ENCODE results near the gene ERMARD. TPM values are rescaled to one million over a fixed set of nuclear protein-coding genes. Genes with fewer than 3 reads are reported as not detected.

Gene ERMARD
- total RNA-seq, 2 experiments from 2014 or later: 24.9 to 26.6 TPM

GRCh38 chr6:169802790-169803189 lies 51.4 kb downstream of the ERMARD start:
- H3K36me3 Mint-ChIP-seq (ENCODE audit: low read depth): no peaks in the 10 kb centered on the region
- H3K27ac Mint-ChIP-seq: no peak overlapping the region
- ChIA-PET CTCF (interaction anchor here (1.4 to 6.4 kb wide), 3 partner anchors 13 to 29 kb away, joined by 5 to 65 read pairs (median 33); no protein-coding TSS in a partner anchor), POLR2A (interaction anchor here (1.5 kb wide), 1 partner anchor 12 kb away, joined by 4 read pairs; no protein-coding TSS in a partner anchor)
- TF ChIP-seq, protein P1, sequence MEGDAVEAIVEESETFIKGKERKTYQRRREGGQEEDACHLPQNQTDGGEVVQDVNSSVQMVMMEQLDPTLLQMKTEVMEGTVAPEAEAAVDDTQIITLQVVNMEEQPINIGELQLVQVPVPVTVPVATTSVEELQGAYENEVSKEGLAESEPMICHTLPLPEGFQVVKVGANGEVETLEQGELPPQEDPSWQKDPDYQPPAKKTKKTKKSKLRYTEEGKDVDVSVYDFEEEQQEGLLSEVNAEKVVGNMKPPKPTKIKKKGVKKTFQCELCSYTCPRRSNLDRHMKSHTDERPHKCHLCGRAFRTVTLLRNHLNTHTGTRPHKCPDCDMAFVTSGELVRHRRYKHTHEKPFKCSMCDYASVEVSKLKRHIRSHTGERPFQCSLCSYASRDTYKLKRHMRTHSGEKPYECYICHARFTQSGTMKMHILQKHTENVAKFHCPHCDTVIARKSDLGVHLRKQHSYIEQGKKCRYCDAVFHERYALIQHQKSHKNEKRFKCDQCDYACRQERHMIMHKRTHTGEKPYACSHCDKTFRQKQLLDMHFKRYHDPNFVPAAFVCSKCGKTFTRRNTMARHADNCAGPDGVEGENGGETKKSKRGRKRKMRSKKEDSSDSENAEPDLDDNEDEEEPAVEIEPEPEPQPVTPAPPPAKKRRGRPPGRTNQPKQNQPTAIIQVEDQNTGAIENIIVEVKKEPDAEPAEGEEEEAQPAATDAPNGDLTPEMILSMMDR (IDR thresholded peaks at IDR 0.05): no peak
- ATAC-seq (no peak), DNase-seq (no peak)
- no peaks in the 10 kb centered on the region for H3K9me3 Mint-ChIP-seq
- no peak overlapping the region for H3K4me3 Mint-ChIP-seq
- peaks cover 52% of the 10 kb centered on the region for H3K4me1 Mint-ChIP-seq (ENCODE audit: low read depth)
- intact Hi-C loops (cut with micrococcal nuclease): no loop called here
- H3K27me3 Mint-ChIP-seq: peaks cover 40% of the 10 kb centered on the region

DNA sequence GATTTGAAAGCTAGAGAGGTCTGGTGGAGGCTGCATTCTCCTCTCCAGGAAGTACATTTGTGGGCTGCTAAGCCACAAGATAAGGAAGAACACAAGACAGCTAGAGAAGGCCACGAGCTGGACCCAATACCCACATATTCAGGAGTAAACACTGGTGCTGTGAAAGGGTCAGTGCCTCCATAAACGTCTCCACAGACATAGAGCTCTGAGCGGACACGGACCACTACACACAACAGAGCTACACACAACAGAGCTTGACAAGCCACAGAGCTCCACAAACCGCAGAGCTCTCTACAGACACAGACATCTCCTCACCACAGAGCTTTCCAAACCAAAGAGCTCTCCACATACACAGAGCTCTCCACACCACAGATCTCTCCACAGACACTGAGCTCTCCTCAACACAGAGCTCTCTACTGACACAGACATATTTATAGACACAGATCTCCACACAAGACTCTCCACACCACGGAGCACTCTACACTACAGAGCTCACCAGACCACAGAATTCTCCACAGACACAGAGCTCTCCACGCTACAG lies 51.9 kb downstream of the ERMARD start:
- intact Hi-C loops (cut with micrococcal nuclease): no loop called here
- ATAC-seq (peak; percentile 32), DNase-seq (no peak)
- Mint-ChIP-seq H3K4me3 (no peak overlapping the region), H3K9me3 (no peaks in the 10 kb centered on the region), H3K4me1 (ENCODE audit: low read depth) (peaks cover 54% of the 10 kb centered on the region), H3K36me3 (ENCODE audit: low read depth) (no peaks in the 10 kb centered on the region), H3K27me3 (peaks cover 37% of the 10 kb centered on the region), H3K27ac (no peak overlapping the region)
- TF ChIP-seq, protein P1 (IDR thresholded peaks at IDR 0.05): no peak
- ChIA-PET CTCF (interaction anchor here (0.6 to 6.4 kb wide), 4 partner anchors 13 to 31 kb away, joined by 4 to 65 read pairs (median 19); no protein-coding TSS in a partner anchor), POLR2A (interaction anchor here (1.5 kb wide), 1 partner anchor 13 kb away, joined by 4 read pairs; no protein-coding TSS in a partner anchor)

GRCh38 chr6:169803816-169804340 lies 52.5 kb downstream of the ERMARD start:
- Mint-ChIP-seq H3K4me3 (no peak overlapping the region), H3K27ac (no peak overlapping the region), H3K27me3 (peaks cover 34% of the 10 kb centered on the region), H3K4me1 (ENCODE audit: low read depth) (peaks cover 57% of the 10 kb centered on the region), H3K9me3 (no peaks in the 10 kb centered on the region), H3K36me3 (ENCODE audit: low read depth) (no peaks in the 10 kb centered on the region)
- ChIA-PET CTCF (interaction anchor here (0.6 to 6.4 kb wide), 5 partner anchors 12 to 713 kb away, joined by 3 to 65 read pairs (median 5); no protein-coding TSS in a partner anchor), POLR2A (interaction anchor here (0.8 to 1.5 kb wide), 2 partner anchors 13 to 71 kb away, joined by 3 to 4 read pairs; no protein-coding TSS in a partner anchor)
- ATAC-seq (peak; percentile 31), DNase-seq (no peak)
- intact Hi-C loops (cut with micrococcal nuclease): no loop called here
- TF ChIP-seq, protein P1 (IDR thresholded peaks at IDR 0.05): no peak

GRCh38 chr6:169804427-169804826 lies 53.0 kb downstream of the ERMARD start:
- DNase-seq (no peak), ATAC-seq (no peak)
- Mint-ChIP-seq H3K9me3 (no peaks in the 10 kb centered on the region), H3K27ac (no peak overlapping the region), H3K36me3 (ENCODE audit: low read depth) (no peaks in the 10 kb centered on the region), H3K27me3 (peaks cover 32% of the 10 kb centered on the region), H3K4me1 (ENCODE audit: low read depth) (peaks cover 57% of the 10 kb centered on the region), H3K4me3 (no peak overlapping the region)
- ChIA-PET POLR2A (interaction anchor here (0.8 to 1.5 kb wide), 2 partner anchors 14 to 71 kb away, joined by 3 to 4 read pairs; no protein-coding TSS in a partner anchor), CTCF (interaction anchor here (1.0 to 6.4 kb wide), 5 partner anchors 10 to 713 kb away, joined by 3 to 65 read pairs (median 4); no protein-coding TSS in a partner anchor)
- TF ChIP-seq, protein P1 (IDR thresholded peaks at IDR 0.05): no peak
- intact Hi-C loops (cut with micrococcal nuclease): no loop called here

All from activated CD8-positive, alpha-beta T cell treated with anti-CD3 and anti-CD28 coated beads for 36 hours (primary cell).